TTC549 (cell line): ENCODE data around the gene MOB2.

Experiments
- FAIRE-seq: peaks from 2 replicates; lab custom pipeline; 2012; peaks lifted over from hg19 to GRCh38; lab: Jason Lieb, UNC

Gene MOB2

GRCh38 chr11:1486054-1486825 lies at the start of gene MOB2:
TSS of gene MOB2 (minus strand) at chr11:1486779. CDS start at chr11:1486556, 223 bp downstream.
- FAIRE-seq = no peak

GRCh38 chr11:1534682-1535081 lies 48.1 kb upstream of the MOB2 start:
- no peak for FAIRE-seq

GRCh38 chr11:1534171-1534570 lies 47.6 kb upstream of the MOB2 start:
- FAIRE-seq = no peak

- FAIRE-seq = no peak
These were observed 46.8 kb upstream of the MOB2 start for GRCh38 chr11:1533342-1533725.

GRCh38 chr11:1532606-1533341 lies 46.2 kb upstream of the MOB2 start:
- no peak for FAIRE-seq

GRCh38 chr11:1532014-1532586 lies 45.5 kb upstream of the MOB2 start:
- FAIRE-seq = no peak

- no peak for FAIRE-seq
These were observed 45.0 kb upstream of the MOB2 start for GRCh38 chr11:1531449-1532013.

GRCh38 chr11:1530686-1531448 lies 44.3 kb upstream of the MOB2 start:
- no peak for FAIRE-seq

- FAIRE-seq = no peak
These were observed 43.2 kb upstream of the MOB2 start for GRCh38 chr11:1529774-1530173.

- no peak for FAIRE-seq
These were observed 42.7 kb upstream of the MOB2 start for GRCh38 chr11:1529286-1529685.

- no peak for FAIRE-seq
These were observed 42.1 kb upstream of the MOB2 start for GRCh38 chr11:1528710-1529109.

- FAIRE-seq = no peak
These were observed 40.2 kb upstream of the MOB2 start for GRCh38 chr11:1526785-1527184.

GRCh38 chr11:1523779-1524178 lies 37.2 kb upstream of the MOB2 start:
- no peak for FAIRE-seq

GRCh38 chr11:1523077-1523476 lies 36.5 kb upstream of the MOB2 start:
- FAIRE-seq = no peak

GRCh38 chr11:1522081-1522424 lies 35.5 kb upstream of the MOB2 start:
- no peak for FAIRE-seq

- FAIRE-seq = no peak
These were observed 35.0 kb upstream of the MOB2 start for GRCh38 chr11:1521382-1522080.

GRCh38 chr11:1520663-1521267 lies 34.2 kb upstream of the MOB2 start:
- FAIRE-seq = no peak

- FAIRE-seq = no peak
These were observed 33.7 kb upstream of the MOB2 start for GRCh38 chr11:1520209-1520662.

- no peak for FAIRE-seq
These were observed 32.7 kb upstream of the MOB2 start for GRCh38 chr11:1519028-1520010.

GRCh38 chr11:1518301-1518700 lies 31.7 kb upstream of the MOB2 start:
- no peak for FAIRE-seq
